ENCODE measurements around the gene SELE.

DNA sequence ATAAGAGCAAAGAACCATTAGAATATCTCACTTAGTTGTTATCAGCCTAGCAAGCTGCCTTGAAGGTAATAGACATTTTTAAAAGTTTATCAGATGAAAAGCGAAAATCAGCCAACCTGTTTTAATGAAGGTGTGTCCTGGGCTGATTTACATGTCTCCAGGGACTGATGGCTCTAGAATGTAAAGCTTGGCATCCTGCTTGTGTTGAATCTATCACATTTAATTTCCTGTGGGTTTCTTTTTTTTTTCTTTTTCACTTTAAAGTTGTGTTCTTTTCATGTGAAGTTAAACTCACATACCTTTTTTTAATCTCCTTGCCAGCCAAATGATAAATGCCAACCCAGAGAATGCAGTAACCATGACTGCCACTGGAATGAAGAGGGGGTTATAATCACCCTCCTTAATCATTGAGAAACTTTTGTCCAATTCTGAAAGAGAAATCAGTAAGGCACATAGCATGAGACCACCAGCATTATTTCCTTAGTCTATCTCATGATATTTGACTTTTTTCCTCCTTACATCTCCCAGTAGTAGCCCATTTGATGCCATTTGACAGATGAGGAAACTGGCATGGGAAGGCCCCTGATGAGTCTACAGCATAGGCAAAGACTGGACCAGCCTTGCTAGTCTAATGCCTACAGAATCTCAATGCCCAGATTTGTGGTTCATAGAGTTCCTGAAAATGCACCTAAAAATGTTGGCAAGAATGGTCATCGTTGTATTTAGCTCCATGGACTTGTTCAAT lies 32.4 kb downstream of the SELE start:
- TF ChIP-seq POLR2AphosphoS5 (IDR thresholded peaks at IDR 0.05; ENCODE audit: low read depth, low read length) (no peak), TAF1 (IDR thresholded peaks at IDR 0.05; ENCODE audit: borderline replicate concordance, insufficient read depth, low read length) (no peak), SIN3A (IDR thresholded peaks at IDR 0.05; ENCODE audit: borderline replicate concordance, insufficient read depth, low read length) (no peak), FOXP2 (optimal IDR thresholded peaks at IDR 0.05; ENCODE audit: borderline replicate concordance, extremely low read depth, extremely low read length, insufficient read depth) (no peak)
- TF ChIP-seq, protein P1, sequence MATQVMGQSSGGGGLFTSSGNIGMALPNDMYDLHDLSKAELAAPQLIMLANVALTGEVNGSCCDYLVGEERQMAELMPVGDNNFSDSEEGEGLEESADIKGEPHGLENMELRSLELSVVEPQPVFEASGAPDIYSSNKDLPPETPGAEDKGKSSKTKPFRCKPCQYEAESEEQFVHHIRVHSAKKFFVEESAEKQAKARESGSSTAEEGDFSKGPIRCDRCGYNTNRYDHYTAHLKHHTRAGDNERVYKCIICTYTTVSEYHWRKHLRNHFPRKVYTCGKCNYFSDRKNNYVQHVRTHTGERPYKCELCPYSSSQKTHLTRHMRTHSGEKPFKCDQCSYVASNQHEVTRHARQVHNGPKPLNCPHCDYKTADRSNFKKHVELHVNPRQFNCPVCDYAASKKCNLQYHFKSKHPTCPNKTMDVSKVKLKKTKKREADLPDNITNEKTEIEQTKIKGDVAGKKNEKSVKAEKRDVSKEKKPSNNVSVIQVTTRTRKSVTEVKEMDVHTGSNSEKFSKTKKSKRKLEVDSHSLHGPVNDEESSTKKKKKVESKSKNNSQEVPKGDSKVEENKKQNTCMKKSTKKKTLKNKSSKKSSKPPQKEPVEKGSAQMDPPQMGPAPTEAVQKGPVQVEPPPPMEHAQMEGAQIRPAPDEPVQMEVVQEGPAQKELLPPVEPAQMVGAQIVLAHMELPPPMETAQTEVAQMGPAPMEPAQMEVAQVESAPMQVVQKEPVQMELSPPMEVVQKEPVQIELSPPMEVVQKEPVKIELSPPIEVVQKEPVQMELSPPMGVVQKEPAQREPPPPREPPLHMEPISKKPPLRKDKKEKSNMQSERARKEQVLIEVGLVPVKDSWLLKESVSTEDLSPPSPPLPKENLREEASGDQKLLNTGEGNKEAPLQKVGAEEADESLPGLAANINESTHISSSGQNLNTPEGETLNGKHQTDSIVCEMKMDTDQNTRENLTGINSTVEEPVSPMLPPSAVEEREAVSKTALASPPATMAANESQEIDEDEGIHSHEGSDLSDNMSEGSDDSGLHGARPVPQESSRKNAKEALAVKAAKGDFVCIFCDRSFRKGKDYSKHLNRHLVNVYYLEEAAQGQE (IDR thresholded peaks at IDR 0.05; ENCODE audit: insufficient read depth in 1 of 2, low read depth in 2 of 2, low read length in 2 of 2): no peak

All from PFSK-1 (cell line).